ENCODE data around the gene RFX1.

GRCh38 chr19:13946414-13946813 lies 59.7 kb downstream of the RFX1 start:
- no peak for TF ChIP-seq RAD21 (IDR thresholded peaks at IDR 0.05; ENCODE audit: low read depth)
- TF ChIP-seq, protein P1, sequence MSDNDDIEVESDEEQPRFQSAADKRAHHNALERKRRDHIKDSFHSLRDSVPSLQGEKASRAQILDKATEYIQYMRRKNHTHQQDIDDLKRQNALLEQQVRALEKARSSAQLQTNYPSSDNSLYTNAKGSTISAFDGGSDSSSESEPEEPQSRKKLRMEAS (IDR thresholded peaks at IDR 0.05) = no peak
- TF ChIP-seq EP300 (IDR thresholded peaks at IDR 0.05; ENCODE audit: borderline replicate concordance) = no peak
- no peak for TF ChIP-seq TAF1 (IDR thresholded peaks at IDR 0.05; ENCODE audit: low read depth)
- TF ChIP-seq, protein P2, sequence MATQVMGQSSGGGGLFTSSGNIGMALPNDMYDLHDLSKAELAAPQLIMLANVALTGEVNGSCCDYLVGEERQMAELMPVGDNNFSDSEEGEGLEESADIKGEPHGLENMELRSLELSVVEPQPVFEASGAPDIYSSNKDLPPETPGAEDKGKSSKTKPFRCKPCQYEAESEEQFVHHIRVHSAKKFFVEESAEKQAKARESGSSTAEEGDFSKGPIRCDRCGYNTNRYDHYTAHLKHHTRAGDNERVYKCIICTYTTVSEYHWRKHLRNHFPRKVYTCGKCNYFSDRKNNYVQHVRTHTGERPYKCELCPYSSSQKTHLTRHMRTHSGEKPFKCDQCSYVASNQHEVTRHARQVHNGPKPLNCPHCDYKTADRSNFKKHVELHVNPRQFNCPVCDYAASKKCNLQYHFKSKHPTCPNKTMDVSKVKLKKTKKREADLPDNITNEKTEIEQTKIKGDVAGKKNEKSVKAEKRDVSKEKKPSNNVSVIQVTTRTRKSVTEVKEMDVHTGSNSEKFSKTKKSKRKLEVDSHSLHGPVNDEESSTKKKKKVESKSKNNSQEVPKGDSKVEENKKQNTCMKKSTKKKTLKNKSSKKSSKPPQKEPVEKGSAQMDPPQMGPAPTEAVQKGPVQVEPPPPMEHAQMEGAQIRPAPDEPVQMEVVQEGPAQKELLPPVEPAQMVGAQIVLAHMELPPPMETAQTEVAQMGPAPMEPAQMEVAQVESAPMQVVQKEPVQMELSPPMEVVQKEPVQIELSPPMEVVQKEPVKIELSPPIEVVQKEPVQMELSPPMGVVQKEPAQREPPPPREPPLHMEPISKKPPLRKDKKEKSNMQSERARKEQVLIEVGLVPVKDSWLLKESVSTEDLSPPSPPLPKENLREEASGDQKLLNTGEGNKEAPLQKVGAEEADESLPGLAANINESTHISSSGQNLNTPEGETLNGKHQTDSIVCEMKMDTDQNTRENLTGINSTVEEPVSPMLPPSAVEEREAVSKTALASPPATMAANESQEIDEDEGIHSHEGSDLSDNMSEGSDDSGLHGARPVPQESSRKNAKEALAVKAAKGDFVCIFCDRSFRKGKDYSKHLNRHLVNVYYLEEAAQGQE (IDR thresholded peaks at IDR 0.05; ENCODE audit: low read depth) = no peak
- TF ChIP-seq EGR1 (IDR thresholded peaks at IDR 0.05) = no peak
- TF ChIP-seq ZBTB7A (IDR thresholded peaks at IDR 0.05; ENCODE audit: low read depth) = no peak
- no peak for TF ChIP-seq CEBPB (IDR thresholded peaks at IDR 0.05)
- TF ChIP-seq FOXM1 (IDR thresholded peaks at IDR 0.05; ENCODE audit: borderline replicate concordance, low read depth) = no peak
- TF ChIP-seq TCF12 (IDR thresholded peaks at IDR 0.05; ENCODE audit: low read depth) = no peak
- no peak for TF ChIP-seq YY1 (IDR thresholded peaks at IDR 0.05; ENCODE audit: low read depth)
- no peak for TF ChIP-seq CREB1 (IDR thresholded peaks at IDR 0.05; ENCODE audit: low read depth)

Data from Ishikawa (cell line).